ENCODE measurements around the gene GMPR.

DNA sequence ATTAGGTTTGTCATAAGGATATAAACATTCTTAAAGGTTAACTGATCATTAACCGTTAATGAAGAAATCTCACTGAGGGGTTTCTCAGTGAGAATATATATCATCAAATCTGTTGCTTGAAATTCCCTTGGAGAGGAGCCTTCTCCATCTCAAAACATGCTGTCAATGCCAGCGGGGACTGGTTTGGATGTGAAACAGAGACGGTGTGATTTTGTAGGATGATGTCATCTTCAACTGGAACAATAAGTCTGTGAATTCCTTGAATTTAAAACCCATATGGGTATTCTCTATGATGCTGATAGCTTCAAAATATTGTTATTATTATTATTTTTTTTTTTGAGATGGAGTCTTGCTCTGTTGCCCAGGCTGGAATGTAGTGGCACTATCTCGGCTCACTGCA, 75.9 kb downstream of the GMPR start:
- TF ChIP-seq, protein P1, sequence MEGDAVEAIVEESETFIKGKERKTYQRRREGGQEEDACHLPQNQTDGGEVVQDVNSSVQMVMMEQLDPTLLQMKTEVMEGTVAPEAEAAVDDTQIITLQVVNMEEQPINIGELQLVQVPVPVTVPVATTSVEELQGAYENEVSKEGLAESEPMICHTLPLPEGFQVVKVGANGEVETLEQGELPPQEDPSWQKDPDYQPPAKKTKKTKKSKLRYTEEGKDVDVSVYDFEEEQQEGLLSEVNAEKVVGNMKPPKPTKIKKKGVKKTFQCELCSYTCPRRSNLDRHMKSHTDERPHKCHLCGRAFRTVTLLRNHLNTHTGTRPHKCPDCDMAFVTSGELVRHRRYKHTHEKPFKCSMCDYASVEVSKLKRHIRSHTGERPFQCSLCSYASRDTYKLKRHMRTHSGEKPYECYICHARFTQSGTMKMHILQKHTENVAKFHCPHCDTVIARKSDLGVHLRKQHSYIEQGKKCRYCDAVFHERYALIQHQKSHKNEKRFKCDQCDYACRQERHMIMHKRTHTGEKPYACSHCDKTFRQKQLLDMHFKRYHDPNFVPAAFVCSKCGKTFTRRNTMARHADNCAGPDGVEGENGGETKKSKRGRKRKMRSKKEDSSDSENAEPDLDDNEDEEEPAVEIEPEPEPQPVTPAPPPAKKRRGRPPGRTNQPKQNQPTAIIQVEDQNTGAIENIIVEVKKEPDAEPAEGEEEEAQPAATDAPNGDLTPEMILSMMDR (IDR thresholded peaks at IDR 0.05; ENCODE audit: insufficient read depth, low read length, poor library complexity, severe bottlenecking) = no peak
- no peak for TF ChIP-seq EZH2phosphoT487 (conservative IDR thresholded peaks at IDR 0.05; ENCODE audit: low read length)

All from SU-DHL-6 (cell line).